Thyroid gland (tissue), 4 donors: ENCODE results near the gene NT5E. TPM values are rescaled to one million over a fixed set of nuclear protein-coding genes. Genes with fewer than 3 reads are reported as not detected.

Experiments used
- DNase-seq, 2 donors: peaks; one replicate each; pipeline ENCODE4 v3.0.0-alpha.2; 2019
- H3K27ac ChIP-seq, 3 donors: fragments of 200-600 bp; sonication (generic); 1 replicate in 2 of 3; 2 replicates in 1 of 3; pipeline ENCODE4 v1.5.1; 2016 to 2019; ENCODE audit warnings: mild to moderate bottlenecking in 1 of 3, moderate library complexity in 1 of 3
- H3K27me3 ChIP-seq: fragments of 200-600 bp; sonication (generic); one replicate; pipeline ENCODE4 v1.5.1; 2019
- H3K36me3 ChIP-seq, 2 donors: fragments of 200-600 bp; sonication (generic); one replicate each; pipeline ENCODE4 v1.5.1; 2016 to 2019
- H3K4me1 ChIP-seq, 2 donors: fragments of 200-600 bp; sonication (generic); one replicate each; pipeline ENCODE4 v1.5.1; 2017 to 2019
- H3K4me3 ChIP-seq, 3 donors: fragments of 200-600 bp; sonication (generic); replicated peaks in 1 of 3; 1 replicate in 2 of 3; 2 replicates in 1 of 3; pipeline ENCODE4 v1.5.1; 2016; ENCODE audit warnings: mild to moderate bottlenecking in 1 of 3
- H3K9me3 ChIP-seq: fragments of 200-600 bp; sonication (generic); one replicate; pipeline ENCODE4 v1.5.1; 2017
- CTCF ChIP-seq, 6 experiments: fragments of 200-600 bp in 3 of 6; fragments of 450-650 bp in 3 of 6; sonication (generic) in 3 of 6; IDR thresholded peaks; one replicate each; pipeline ENCODE4 v1.5.1; 2016 to 2019; ENCODE audit warnings: antibody characterized with exemption in 6 of 6, mild to moderate bottlenecking in 2 of 6, inconsistent platforms in 1 of 6, moderate library complexity in 1 of 6
- POLR2A ChIP-seq, 2 donors: fragments of 450-650 bp; IDR thresholded peaks; one replicate each; pipeline ENCODE4 v1.6.1; 2017; ENCODE audit warnings: antibody characterized with exemption in 2 of 2, mild to moderate bottlenecking in 2 of 2, moderate library complexity in 1 of 2
- WGBS, 2 donors: methylation state at CpG; one replicate each; pipeline ENCODE4 v1.1.5; 2017; 5-methylcytosine and 5-hydroxymethylcytosine counted together
- intact Hi-C: fragments of 100-400 bp; cut with DNase I; formaldehyde crosslinking; loops from one replicate; pipeline ENCODE4 v1.15.1; 2023
- total RNA-seq, 4 donors: library from RNA; depleted of rRNA; stranded (reverse); fragments of >200 nt; gene quantifications; one replicate each; pipeline ENCODE4 v1.2.3, GENCODE V29; 2016

NT5E gene
- total RNA-seq, 4 donors from 2014 or later: 89.6 to 174 (median 122) TPM

DNA sequence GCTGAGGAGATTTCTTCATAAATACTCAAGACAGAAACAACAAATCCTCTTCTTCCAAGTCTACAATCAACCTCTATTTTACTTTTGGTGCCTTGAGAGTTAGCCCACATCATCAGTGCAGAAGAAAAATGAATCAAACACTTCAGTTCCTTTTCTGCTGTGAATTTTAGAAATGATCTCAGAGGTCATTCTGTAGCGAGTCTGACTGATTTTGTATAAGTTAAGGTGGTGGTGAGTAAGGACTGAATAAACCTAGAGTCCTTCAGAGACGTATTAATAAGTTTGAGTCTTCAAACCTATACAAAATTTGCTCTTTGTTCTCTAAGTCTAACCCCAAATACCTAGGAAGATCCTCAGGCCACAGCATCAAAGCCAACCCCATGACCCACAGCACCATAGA, 33.1 kb upstream of the NT5E start:
- no peaks in the 10 kb centered on the region for H3K36me3 ChIP-seq
- 92 to 100% methylated on average over 2 of the region's 2 CpGs for WGBS, 2 donors
- no peaks in the 10 kb centered on the region for H3K9me3 ChIP-seq
- TF ChIP-seq POLR2A (IDR thresholded peaks at IDR 0.05) (no peak), CTCF (IDR thresholded peaks at IDR 0.05) (no peak)
- H3K27me3 ChIP-seq: no peaks in the 10 kb centered on the region
- DNase-seq: no peak
- intact Hi-C loops: no loop called here
- H3K27ac ChIP-seq: no peak overlapping the region
- no peak overlapping the region for H3K4me3 ChIP-seq
- H3K4me1 ChIP-seq: no peaks in the 10 kb centered on the region

DNA sequence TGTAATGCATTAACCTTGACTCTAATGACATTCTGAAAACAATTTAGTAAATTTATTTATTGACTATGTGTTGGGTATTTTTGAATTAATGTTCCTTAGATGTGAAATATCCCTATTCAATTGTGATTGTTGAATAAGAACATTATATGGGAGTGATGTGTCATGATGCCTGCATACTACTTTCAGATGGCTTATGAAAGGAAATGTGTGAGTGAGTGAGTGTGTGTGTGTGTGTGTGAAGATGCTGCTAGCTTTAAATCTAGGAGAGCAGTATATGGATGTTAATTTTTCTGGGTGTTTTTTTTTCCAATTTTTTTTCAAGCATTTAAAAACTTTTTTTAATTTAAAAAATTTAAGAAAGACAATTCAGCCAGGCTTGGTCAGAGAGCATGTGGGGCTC, 32.5 kb upstream of the NT5E start:
- no peaks in the 10 kb centered on the region for H3K9me3 ChIP-seq
- no peaks in the 10 kb centered on the region for H3K36me3 ChIP-seq
- H3K4me1 ChIP-seq: no peaks in the 10 kb centered on the region
- no peak for TF ChIP-seq CTCF (IDR thresholded peaks at IDR 0.05)
- no peak for TF ChIP-seq POLR2A (IDR thresholded peaks at IDR 0.05)
- no peak for DNase-seq
- no peak overlapping the region for H3K4me3 ChIP-seq
- no peaks in the 10 kb centered on the region for H3K27me3 ChIP-seq
- no peak overlapping the region for H3K27ac ChIP-seq
- intact Hi-C loops: no loop called here

DNA sequence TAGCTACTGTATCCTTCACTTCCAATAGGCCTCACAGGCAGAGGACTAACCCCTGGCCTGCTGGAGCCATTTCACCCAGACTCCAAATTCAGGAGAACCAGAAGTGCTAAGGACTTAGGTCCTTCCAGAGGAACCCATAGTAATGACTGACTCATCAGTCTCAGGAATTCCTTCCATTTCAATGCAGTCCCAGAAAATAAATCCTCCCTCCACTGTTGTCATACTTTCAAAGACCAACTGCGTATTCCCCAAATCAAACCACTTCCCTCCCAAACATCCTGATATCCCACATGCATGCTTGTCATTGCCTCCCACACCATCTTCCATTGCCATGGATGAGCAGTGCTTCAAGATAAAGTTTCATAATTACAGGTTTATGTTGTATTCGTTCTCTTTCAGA, 31.8 kb upstream of the NT5E start:
- Histone ChIP-seq H3K4me1 (no peaks in the 10 kb centered on the region), H3K4me3 (no peak overlapping the region), H3K27me3 (no peaks in the 10 kb centered on the region), H3K9me3 (no peaks in the 10 kb centered on the region), H3K27ac (no peak overlapping the region), H3K36me3 (no peaks in the 10 kb centered on the region)
- intact Hi-C loops: no loop called here
- WGBS, 2 donors: 88 to 99% methylated on average over 2 of the region's 2 CpGs
- TF ChIP-seq POLR2A (IDR thresholded peaks at IDR 0.05) (no peak), CTCF (IDR thresholded peaks at IDR 0.05) (no peak)
- DNase-seq: no peak

GRCh38 chr6:85419046-85419759, 30.7 kb upstream of the NT5E start:
- DNase-seq: no peak
- Histone ChIP-seq H3K36me3 (no peaks in the 10 kb centered on the region), H3K4me1 (no peaks in the 10 kb centered on the region), H3K27me3 (no peaks in the 10 kb centered on the region), H3K27ac (no peak overlapping the region), H3K4me3 (no peak overlapping the region), H3K9me3 (no peaks in the 10 kb centered on the region)
- intact Hi-C loops: no loop called here
- 48 to 74% methylated on average over 2 of the region's 2 CpGs for WGBS, 2 donors
- TF ChIP-seq POLR2A (IDR thresholded peaks at IDR 0.05): no peak
- no peak for TF ChIP-seq CTCF (IDR thresholded peaks at IDR 0.05)

DNA sequence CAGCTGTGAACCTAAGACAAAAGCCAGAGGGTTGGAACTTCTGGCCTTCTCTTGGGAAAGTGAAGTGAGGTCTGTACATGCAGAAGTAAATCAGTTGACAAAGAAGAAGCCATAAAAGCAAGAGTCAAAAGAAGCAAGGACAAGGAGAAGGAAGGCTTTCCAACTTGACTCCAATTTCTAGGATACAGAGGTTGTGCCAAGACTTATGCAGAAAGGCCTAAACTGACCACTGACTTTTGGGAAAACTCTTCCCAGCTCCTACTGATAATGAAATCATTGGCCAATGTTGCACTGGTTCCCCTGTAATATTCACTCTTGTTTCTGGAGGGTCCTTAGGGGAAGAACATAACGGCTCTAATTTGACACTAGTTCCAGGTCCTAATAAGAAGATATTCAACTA, 29.3 kb upstream of the NT5E start:
- intact Hi-C loops: no loop called here
- H3K36me3 ChIP-seq: no peaks in the 10 kb centered on the region

More for the DNA sequence above, 29.3 kb upstream of the NT5E start:
- TF ChIP-seq POLR2A (IDR thresholded peaks at IDR 0.05) (no peak), CTCF (IDR thresholded peaks at IDR 0.05) (no peak)
- 85% methylated on average over 1 of the region's 1 CpG for WGBS, 2 donors
- DNase-seq: no peak
- Histone ChIP-seq H3K27me3 (no peaks in the 10 kb centered on the region), H3K9me3 (no peaks in the 10 kb centered on the region), H3K4me1 (no peaks in the 10 kb centered on the region), H3K4me3 (no peak overlapping the region), H3K27ac (no peak overlapping the region)
